ENCODE measurements around the gene LCE1C. TPM values are rescaled to one million over a fixed set of nuclear protein-coding genes. Genes with fewer than 3 reads are reported as not detected.

LCE1C gene
- total RNA-seq, 1 donor from 2014 or later: not detected

DNA sequence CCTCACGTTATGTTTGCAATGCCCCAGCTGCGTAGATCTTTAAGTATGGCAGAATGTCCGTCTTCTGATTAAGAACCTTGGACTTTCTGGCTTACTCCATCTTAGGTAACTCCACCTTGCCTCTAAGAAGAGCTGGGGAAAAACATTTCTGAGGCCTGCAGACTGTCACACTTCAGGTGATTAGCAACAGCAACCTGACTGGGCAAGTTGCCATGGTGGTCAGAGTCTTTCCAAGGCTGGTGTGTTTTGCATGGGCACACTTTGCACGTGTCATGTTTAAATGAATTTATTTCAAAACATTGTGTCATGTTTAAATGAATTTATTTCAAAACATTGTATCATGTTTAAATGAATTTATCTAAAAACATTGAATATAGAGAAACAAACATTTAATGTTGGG is 47.8 kb downstream of the LCE1C start:
- DNase-seq: no peak
- TF ChIP-seq, protein P1, sequence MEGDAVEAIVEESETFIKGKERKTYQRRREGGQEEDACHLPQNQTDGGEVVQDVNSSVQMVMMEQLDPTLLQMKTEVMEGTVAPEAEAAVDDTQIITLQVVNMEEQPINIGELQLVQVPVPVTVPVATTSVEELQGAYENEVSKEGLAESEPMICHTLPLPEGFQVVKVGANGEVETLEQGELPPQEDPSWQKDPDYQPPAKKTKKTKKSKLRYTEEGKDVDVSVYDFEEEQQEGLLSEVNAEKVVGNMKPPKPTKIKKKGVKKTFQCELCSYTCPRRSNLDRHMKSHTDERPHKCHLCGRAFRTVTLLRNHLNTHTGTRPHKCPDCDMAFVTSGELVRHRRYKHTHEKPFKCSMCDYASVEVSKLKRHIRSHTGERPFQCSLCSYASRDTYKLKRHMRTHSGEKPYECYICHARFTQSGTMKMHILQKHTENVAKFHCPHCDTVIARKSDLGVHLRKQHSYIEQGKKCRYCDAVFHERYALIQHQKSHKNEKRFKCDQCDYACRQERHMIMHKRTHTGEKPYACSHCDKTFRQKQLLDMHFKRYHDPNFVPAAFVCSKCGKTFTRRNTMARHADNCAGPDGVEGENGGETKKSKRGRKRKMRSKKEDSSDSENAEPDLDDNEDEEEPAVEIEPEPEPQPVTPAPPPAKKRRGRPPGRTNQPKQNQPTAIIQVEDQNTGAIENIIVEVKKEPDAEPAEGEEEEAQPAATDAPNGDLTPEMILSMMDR (IDR thresholded peaks at IDR 0.05; ENCODE audit: partially characterized antibody, unreplicated experiment): no peak
- Mint-ChIP-seq H3K36me3 (ENCODE audit: unreplicated experiment) (no peaks in the 10 kb centered on the region), H3K27me3 (ENCODE audit: unreplicated experiment) (peaks cover 4% of the 10 kb centered on the region), H3K4me3 (ENCODE audit: unreplicated experiment) (no peak overlapping the region), H3K9me3 (ENCODE audit: unreplicated experiment) (no peaks in the 10 kb centered on the region), H3K27ac (ENCODE audit: unreplicated experiment) (no peak overlapping the region), H3K4me1 (ENCODE audit: low read depth, unreplicated experiment) (no peaks in the 10 kb centered on the region)

DNA sequence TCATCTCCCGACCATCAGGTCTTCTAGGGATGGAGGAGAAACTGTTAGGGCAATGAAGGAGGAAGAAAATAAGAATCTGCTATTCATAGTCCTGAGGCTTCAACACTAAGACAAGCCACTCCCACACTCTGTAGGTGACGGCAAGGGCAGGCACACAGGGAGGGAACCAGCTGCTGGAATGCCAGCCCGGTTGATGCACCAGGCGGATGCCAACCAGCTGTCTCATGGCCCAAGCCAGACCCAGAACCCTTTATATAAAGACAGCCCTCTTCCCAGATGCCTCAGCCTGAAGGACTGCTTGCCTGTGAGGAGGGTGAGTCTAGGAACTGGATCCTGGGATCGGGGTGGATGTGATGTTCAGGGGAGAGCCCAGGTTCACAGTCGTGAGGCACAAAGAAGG is 48.7 kb downstream of the LCE1C start, which contains the start of gene KPRP:
TSS of gene KPRP (plus strand) at position 279 of the 400 bp plus-strand sequence. CDS start 1,564 bp downstream, outside the sequence.
- H3K9me3 Mint-ChIP-seq (ENCODE audit: unreplicated experiment): no peaks in the 10 kb centered on the region
- no peak within 1 kb of the TSS for H3K27ac Mint-ChIP-seq (ENCODE audit: unreplicated experiment)
- DNase-seq: no peak
- H3K4me3 Mint-ChIP-seq (ENCODE audit: unreplicated experiment): no peak within 1 kb of the TSS
- TF ChIP-seq, protein P1 (IDR thresholded peaks at IDR 0.05; ENCODE audit: partially characterized antibody, unreplicated experiment): no peak
- peaks cover 4% of the 10 kb centered on the region for H3K27me3 Mint-ChIP-seq (ENCODE audit: unreplicated experiment)
- H3K4me1 Mint-ChIP-seq (ENCODE audit: low read depth, unreplicated experiment): no peaks in the 10 kb centered on the region
- H3K36me3 Mint-ChIP-seq (ENCODE audit: unreplicated experiment): no peaks in the 10 kb centered on the region

DNA sequence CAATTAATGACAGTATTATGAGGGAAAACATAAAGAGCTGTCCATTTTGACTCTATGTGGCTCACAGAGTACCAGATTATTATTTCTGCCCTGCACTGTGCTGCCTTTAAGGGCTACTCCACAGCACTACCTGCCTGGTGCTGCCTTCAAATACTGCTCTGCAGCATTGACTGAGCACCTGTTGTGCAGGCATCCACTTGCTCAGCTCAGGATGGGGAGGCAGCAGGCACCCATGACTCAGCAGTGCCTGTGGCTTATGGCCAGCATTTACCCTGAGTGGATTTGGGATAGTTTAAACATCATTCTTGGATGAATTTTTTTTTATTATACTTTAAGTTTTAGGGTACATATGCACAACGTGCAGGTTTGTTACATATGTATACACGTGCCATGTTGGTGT is 49.6 kb downstream of the LCE1C start:
- DNase-seq: no peak
- TF ChIP-seq, protein P1 (IDR thresholded peaks at IDR 0.05; ENCODE audit: partially characterized antibody, unreplicated experiment): no peak
- Mint-ChIP-seq H3K4me1 (ENCODE audit: low read depth, unreplicated experiment) (no peaks in the 10 kb centered on the region), H3K27ac (ENCODE audit: unreplicated experiment) (no peak overlapping the region), H3K4me3 (ENCODE audit: unreplicated experiment) (no peak overlapping the region), H3K9me3 (ENCODE audit: unreplicated experiment) (no peaks in the 10 kb centered on the region), H3K36me3 (ENCODE audit: unreplicated experiment) (no peaks in the 10 kb centered on the region), H3K27me3 (ENCODE audit: unreplicated experiment) (peaks cover 4% of the 10 kb centered on the region)

Other genes with a start within 250 kb of the LCE1C start
- gene LCE3E, start 239.9 kb downstream of the LCE1C start, total RNA-seq (ENCODE audit: unreplicated experiment): not detected
- not detected for gene LCE3D, start 226.1 kb downstream of the LCE1C start, total RNA-seq (ENCODE audit: unreplicated experiment)
- not detected for gene LCE3C, start 206.4 kb downstream of the LCE1C start, total RNA-seq (ENCODE audit: unreplicated experiment)
- not detected for gene LCE3B, start 192.8 kb downstream of the LCE1C start, total RNA-seq (ENCODE audit: unreplicated experiment)
- gene LCE3A, start 183.5 kb downstream of the LCE1C start, total RNA-seq (ENCODE audit: unreplicated experiment): not detected
- gene LCE2D, start 143.3 kb downstream of the LCE1C start, total RNA-seq (ENCODE audit: unreplicated experiment): not detected
- gene LCE2C, start 131.4 kb downstream of the LCE1C start, total RNA-seq (ENCODE audit: unreplicated experiment): not detected
- gene LCE2B, start 120.5 kb downstream of the LCE1C start, total RNA-seq (ENCODE audit: unreplicated experiment): not detected
- gene LCE2A, start 108.3 kb downstream of the LCE1C start, total RNA-seq (ENCODE audit: unreplicated experiment): not detected
- not detected for gene LCE4A, start 98.5 kb downstream of the LCE1C start, total RNA-seq (ENCODE audit: unreplicated experiment)
- gene KPRP, start 48.6 kb downstream of the LCE1C start, total RNA-seq (ENCODE audit: unreplicated experiment): not detected
- not detected for gene LCE1F, start 31.5 kb downstream of the LCE1C start, total RNA-seq (ENCODE audit: unreplicated experiment)
- not detected for gene LCE1E, start 20.4 kb downstream of the LCE1C start, total RNA-seq (ENCODE audit: unreplicated experiment)
- not detected for gene LCE1D, start 9.9 kb downstream of the LCE1C start, total RNA-seq (ENCODE audit: unreplicated experiment)
- gene LCE1B, start 5.3 kb upstream of the LCE1C start, total RNA-seq (ENCODE audit: unreplicated experiment): not detected
- gene LCE1A, start 20.8 kb upstream of the LCE1C start, total RNA-seq (ENCODE audit: unreplicated experiment): not detected
- not detected for gene LCE6A, start 36.2 kb upstream of the LCE1C start, total RNA-seq (ENCODE audit: unreplicated experiment)
- not detected for gene LCE7A, start 53.3 kb upstream of the LCE1C start, total RNA-seq (ENCODE audit: unreplicated experiment)
- not detected for gene SMCP, start 71.7 kb upstream of the LCE1C start, total RNA-seq (ENCODE audit: unreplicated experiment)
- gene IVL, start 101.9 kb upstream of the LCE1C start, total RNA-seq (ENCODE audit: unreplicated experiment): not detected
- gene SPRR5, start 140.6 kb upstream of the LCE1C start, total RNA-seq (ENCODE audit: unreplicated experiment): not detected
- not detected for gene SPRR4, start 164.0 kb upstream of the LCE1C start, total RNA-seq (ENCODE audit: unreplicated experiment)
- not detected for gene SPRR1A, start 177.4 kb upstream of the LCE1C start, total RNA-seq (ENCODE audit: unreplicated experiment)
- gene SPRR3, start 195.1 kb upstream of the LCE1C start, total RNA-seq (ENCODE audit: unreplicated experiment): not detected
- not detected for gene SPRR1B, start 224.6 kb upstream of the LCE1C start, total RNA-seq (ENCODE audit: unreplicated experiment)
- not detected for gene SPRR2D, start 234.5 kb upstream of the LCE1C start, total RNA-seq (ENCODE audit: unreplicated experiment)

Measured in glutamatergic neuron (in vitro differentiated cells).